ENCODE data around the gene TEFM. TPM values are rescaled to one million over a fixed set of nuclear protein-coding genes. Genes with fewer than 3 reads are reported as not detected.

The TEFM gene
- total RNA-seq, 1 experiment from 2014 or later = 11.7 TPM

DNA sequence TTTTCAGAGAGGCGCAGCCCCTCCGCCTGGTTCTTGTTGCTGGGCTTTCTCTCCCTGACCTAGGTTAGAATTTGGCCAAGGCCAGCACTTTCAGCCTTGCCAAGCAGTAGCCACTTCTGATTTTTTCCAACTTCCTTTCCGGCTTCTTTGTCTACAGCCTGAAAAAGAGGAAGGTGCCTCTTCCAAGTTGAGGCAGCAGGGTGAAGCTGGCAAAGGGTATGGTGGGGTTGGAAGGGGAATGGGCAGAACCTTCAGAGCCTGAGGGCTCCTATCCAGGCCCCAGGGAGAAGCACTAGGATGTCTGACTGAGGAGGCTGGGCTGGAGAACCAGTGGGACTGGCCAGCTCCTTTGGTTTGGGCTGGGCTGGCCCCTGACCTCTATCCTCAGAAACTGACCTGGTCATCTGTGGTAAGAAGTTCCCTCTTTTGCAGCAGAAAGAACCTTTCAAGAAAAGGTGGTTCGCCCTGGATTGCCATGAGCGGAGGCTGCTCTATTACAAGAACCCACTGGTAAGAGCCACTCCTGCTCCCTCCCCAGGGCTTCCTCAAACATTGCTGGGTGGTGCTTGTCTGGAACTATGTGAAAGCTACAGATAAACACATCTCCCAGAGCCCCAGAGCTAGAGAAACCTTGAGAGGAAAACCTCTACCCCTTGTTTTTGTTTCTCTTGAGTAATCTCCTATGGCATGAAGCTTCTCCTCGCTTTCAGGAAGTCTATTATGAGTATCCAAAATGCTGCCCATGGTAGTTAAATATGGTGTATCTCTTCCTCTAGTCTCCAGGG is 48.2 kb upstream of the TEFM start:
- no peak for TF ChIP-seq CTCF (conservative IDR thresholded peaks at IDR 0.05)
- Histone ChIP-seq H2BK12ac (ENCODE audit: insufficient read length, low read depth, low read length) (no peak overlapping the region), H3K9me3 (ENCODE audit: control insufficient read depth, low read depth, low read length) (no peaks in the 10 kb centered on the region), H3K18ac (ENCODE audit: insufficient read length, low read depth, low read length) (no peak overlapping the region), H2BK15ac (ENCODE audit: low read depth, low read length) (no peak overlapping the region; the same call in 1 of the 2 replicates), H4K8ac (replicated peaks; ENCODE audit: insufficient read length, low read depth, low read length) (no peak overlapping the region), H2AFZ (ENCODE audit: low read length) (no peak overlapping the region), H3K23me2 (ENCODE audit: insufficient read length, low read depth, low read length, poor library complexity, severe bottlenecking) (no peaks in the 10 kb centered on the region), H3K4ac (ENCODE audit: low read depth, low read length) (no peak overlapping the region), H3K9ac (ENCODE audit: extremely low read depth, insufficient read length, low read length) (no peak overlapping the region), H3K27ac (ENCODE audit: insufficient read length, low read depth, low read length) (no peak overlapping the region), H3T11ph (ENCODE audit: low read length) (no peak overlapping the region), H3K56ac (ENCODE audit: insufficient read length, low read depth, low read length) (no peak overlapping the region), H2BK120ac (ENCODE audit: low read depth, low read length, poor library complexity, severe bottlenecking) (no peak overlapping the region), H3K79me1 (ENCODE audit: insufficient read depth, low read depth, low read length, poor library complexity, severe bottlenecking) (no peaks in the 10 kb centered on the region), H2AK5ac (ENCODE audit: insufficient read length, low read length) (no peak overlapping the region), H4K20me1 (ENCODE audit: control insufficient read depth, insufficient read depth, insufficient read length) (no peaks in the 10 kb centered on the region), H2BK5ac (ENCODE audit: insufficient read length, low read length) (no peak overlapping the region), H2BK20ac (ENCODE audit: low read depth, low read length, poor library complexity, severe bottlenecking) (no peak overlapping the region), H3K27me3 (ENCODE audit: insufficient read depth, low read length) (no peaks in the 10 kb centered on the region), H3K23ac (ENCODE audit: insufficient read length, low read depth, low read length) (no peak overlapping the region), H4K91ac (ENCODE audit: insufficient read length, low read depth, low read length) (no peak overlapping the region), H3K14ac (ENCODE audit: insufficient read depth, low read length) (no peak overlapping the region), H3K79me2 (ENCODE audit: insufficient read depth, low read length) (no peaks in the 10 kb centered on the region), H3K4me1 (ENCODE audit: insufficient read depth, low read length) (no peaks in the 10 kb centered on the region), H4K5ac (ENCODE audit: insufficient read length, low read depth, low read length) (no peak overlapping the region), H3K4me2 (ENCODE audit: insufficient read depth, insufficient read length, low read length) (no peak overlapping the region)
- Mint-ChIP-seq H3K27me3 (ENCODE audit: low read depth) (peaks cover 5% of the 10 kb centered on the region), H3K9me3 (no peaks in the 10 kb centered on the region), H3K4me3 (no peak overlapping the region), H3K36me3 (ENCODE audit: insufficient read depth in 1 of 3, low read depth in 3 of 3) (no peaks in the 10 kb centered on the region), H3K27ac (no peak overlapping the region), H3K4me1 (peaks cover 8 to 10% of the 10 kb centered on the region in 2 experiments)
- no peak for DNase-seq
- WGBS (ENCODE audit: extremely low coverage, insufficient read length, low lambda C conversion rate) = no CpG with 5 or more reads among the region's 6 CpGs

All from H9 (cell line).